HG02884 (cell line): ENCODE data around the gene C3.

Experiments
- ATAC-seq: cut with Tn5 transposase; IDR thresholded peaks from one replicate; pipeline ENCODE4 v1.9.1; 2021; ENCODE audit warnings: mild to moderate bottlenecking, moderate library complexity; ENCODE audit not compliant: unreplicated experiment

C3 gene

DNA sequence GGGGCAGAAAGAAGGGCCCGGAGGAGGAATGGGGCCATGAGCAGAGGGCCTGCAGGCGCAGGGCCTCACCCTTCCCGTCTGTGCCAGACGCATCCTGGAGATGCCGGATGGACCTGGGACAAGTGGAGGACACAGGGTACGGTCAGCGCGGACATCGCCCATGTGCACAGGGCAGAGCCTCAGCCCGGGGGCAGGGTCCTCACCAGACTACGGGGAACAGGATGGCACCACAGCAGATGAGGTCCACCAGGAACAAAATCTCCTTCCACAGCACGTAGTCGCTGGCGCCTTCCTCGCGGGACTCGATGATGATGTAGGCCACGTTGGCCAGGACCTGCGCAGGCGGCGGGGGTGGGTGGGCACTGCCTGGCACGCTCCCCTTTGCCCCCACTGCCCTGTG, 11.4 kb upstream of the C3 start:
- ATAC-seq = no peak

DNA sequence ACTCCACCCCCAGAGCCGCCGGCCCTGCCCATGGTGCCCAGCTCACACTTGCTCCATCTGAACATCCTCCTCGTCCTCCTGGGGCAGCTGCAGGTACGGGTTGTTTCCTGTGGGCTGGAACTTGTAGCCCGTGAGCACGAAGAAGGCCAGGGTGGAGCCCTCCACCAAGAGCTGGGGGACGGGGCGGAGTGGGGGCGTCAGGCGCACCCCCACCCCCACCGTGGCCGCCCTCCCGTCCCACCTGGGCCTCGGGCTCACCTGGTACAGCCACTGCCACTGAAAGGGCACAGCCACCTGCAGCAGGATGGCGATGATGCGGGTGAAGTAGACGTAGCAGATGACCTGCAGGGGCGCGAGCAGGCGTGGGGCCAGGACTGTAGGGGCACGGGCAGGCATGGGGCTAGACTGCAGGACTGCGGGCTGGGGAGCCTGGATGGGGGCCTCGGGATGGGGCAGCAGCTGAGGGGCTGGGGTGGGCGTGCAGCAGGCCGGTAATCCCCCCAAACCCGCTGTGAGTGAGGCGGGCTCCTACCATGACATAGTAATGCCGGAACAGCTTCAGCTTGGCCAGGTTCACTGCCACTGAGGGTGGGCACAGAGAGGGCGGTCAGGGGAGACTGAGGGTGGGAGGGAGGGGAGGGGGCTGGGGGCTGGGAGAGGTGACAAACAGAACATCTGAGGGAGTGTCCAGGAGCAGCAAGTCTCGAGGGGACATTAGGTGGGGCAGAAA, 10.7 kb upstream of the C3 start:
- no peak for ATAC-seq

DNA sequence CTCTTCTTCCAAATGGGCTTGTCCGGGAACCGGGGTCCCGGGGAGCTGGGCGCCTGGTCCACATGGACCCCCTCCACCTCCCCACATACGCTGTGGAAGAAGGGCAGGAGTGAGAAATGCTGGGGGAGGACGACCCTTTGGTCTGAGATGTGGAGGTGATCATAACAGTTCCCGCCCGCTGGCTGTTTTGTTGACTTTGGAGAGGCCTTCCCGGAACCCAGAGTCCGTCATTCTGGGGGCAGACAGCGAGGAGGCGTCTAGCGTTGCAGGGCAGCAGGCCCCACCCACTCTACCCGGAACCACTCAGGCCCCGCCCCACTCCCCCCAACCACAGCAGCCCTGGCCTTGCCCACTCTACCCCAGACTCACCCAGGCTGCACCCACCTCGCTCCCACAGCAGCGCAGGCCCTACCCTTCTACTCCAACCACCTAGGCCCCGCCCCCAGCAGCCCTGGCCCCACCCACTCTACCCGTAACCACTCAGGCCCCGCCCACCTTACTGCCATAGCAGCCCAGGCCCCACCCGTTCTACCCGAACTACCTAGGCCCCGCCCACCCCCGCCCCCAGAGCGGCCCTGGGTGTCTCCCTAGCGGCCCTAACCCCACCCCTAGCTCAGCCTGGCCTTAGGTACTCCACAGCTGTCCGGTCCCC, 9.8 kb upstream of the C3 start:
- ATAC-seq = no peak

DNA sequence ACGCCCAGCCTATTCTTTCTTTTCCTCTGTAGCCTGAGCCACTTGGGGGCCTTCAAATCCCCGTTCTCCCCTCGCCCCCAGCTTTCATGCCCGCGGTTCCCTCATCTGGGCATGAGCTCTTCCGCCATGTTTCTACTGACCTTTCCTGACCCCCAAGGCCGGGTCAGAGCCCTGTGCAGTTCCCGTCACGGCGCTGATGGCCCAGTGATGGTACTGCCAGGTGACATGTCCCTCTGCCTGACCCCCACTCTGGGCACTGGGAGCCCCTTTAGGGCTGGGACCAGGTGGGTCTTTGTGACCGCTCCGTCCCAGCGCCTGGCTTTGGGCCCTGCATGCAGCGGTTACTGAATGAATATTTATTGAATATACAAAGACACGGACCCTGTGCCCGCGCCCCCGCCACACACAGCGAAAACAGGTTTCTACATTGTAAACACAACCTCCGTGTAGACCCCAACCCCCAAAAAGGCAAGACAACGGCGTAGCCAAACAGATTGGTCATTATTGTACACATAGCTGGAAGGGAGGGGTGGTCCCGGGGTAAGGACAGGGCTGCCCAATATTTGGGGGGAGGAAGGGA, 9.2 kb upstream of the C3 start:
- ATAC-seq = no peak

DNA sequence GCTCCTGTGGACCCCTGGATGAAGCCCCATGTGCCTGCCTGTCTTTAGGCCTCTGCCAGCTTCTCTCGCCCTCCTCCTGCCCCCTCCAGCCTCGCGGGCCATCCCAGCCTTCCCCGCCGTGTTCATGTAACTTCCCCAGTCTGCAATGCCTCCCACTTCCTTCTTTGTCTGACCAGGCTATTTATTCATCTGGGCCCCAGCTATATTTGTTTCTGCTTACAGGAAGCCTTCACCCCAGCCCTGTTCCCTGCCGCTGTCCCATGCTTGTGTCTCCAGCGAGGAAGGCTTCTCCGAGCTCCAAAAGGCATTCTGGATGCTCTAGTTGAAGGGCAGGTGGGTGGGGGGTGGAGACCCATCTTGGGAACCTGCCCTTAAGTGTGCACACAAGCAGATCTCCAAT, 7.9 kb upstream of the C3 start:
- no peak for ATAC-seq

DNA sequence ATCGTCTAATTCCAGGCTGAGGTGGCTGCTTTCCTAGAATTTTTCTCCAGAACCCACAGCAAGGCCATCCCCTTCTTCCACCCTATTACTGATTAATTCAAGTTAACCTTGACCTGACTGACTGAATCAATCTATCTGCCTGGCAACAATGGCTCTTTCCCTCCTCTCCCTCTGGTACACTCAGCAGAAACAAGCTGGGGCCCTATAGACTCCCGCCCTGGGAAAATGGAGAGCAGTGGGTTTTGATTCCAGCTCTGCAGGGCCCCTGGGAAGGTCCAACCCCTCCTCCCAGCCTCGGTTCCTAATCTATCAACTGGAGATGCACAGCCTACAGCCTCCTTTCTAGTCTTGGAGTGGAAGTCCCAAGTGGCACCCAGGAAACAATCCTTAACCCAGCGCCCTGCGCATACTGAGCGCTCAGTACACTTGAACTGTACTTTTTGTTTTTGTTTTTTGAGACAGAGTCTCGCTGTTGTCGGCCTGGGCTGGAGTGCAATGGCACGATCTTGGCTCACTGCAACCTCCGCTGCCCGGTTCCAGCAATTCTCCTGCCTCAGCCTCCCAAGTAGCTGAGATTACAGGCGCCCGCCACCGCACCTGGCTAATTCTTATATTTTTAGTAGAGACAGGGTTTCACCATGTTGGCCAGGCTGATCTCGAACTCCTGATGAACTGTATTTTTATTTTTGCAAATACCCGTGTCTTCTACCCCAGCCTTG, 5.2 kb upstream of the C3 start:
- no peak for ATAC-seq

DNA sequence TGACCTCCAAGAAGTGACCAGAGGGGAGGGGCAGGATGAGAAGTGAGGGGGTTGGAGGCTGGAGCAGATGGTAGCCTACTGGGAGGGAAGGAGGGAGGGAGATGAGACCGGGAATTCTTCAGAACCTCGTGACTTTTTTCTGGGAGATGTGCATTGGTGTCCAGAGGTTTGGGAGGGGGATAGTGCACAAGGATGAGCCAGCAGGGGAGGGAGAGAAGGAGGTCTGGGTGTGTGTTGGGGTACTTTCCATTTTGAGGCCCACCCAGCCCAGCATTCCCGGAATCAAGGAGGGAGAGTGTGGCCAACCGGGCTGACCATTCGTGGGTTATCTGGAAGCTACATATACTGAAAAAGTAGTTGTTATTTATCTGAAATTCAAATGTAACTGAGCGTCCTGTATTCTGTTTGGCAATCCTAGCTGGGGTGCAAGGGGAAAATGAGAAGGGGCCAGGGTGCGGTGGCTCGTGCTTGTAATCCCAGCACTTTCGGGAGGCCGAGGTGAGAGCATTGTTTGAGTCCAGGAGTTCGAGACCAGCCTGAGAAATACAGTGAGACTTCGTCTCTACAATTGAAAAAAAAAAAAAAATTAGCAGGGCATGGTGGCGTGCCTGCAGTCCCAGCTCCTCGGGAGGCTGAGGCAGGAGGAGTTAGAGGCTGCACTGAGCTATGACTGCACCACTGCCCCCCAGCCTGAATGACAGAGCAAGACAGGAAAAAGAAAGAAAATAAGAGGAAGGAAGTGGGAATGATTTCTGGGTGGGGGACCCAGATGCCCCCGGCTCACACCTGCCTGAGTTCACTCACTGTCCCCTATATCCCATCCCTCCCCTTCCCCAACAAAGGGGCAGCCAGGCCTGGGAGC, 4.4 kb upstream of the C3 start:
- ATAC-seq = no peak

DNA sequence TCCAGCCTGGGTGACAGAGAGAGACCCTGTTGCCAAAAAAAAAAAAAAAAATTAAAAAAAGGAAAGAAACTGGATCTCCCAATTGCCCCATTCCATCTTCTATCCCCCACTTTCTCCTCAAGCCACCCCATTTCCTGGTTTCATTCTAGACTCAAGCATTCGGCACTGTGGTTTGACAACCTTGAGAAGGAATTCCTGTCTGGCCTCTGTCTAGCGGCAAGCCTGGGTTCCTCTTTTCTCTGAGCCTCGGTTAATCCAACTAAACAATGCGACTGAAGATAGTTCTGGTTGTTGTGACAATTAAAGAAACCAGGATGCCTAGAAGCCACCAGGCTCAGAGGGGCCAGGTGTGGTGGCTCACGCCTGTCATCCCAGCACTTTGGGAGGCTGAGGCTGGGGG, 3.3 kb upstream of the C3 start:
- no peak for ATAC-seq

DNA sequence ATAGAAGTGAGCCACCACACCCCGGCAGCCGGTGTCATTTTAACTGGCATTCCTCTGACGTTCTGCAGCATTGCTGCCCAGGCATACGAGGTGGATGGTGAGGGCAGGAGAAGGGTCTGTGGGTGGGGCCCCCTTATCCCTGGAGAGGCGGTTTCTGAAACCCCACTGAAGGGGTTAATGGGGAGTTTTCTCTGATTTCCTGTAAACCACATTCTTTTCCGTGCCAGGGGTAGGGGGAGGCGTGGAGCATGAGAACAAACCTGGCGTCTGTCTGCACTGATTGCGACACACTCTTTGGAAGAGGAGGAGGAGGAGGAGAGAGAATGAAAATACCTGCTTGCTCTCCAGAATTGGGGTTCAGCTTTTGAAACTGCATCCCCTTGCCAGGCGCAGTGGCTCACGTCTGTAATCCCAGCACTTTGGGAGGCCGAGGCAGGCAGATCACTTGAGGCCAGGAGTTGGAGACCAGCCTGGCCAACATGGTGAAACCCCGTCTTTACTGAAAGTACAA, 2.7 kb upstream of the C3 start:
- no peak for ATAC-seq

DNA sequence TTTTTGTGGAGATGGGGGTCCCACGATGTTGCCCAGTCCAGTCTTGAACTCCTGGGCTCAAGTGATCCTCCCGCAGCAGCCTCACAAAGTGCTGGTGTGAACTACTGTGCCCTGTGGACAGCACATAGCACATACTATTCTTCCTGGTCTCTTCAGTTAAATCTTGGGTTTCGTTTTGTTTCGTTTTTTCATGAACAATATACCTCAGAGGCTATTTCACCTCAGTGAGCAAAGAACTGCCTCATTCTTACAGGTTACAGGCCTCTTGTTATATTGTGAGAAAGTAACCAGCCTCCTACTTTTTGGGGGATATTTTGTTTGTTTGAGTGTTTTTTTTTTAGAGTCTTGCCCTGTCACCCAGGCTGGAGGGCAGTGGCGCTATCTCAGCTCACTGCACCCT, 1.3 kb upstream of the C3 start:
- ATAC-seq = no peak

DNA sequence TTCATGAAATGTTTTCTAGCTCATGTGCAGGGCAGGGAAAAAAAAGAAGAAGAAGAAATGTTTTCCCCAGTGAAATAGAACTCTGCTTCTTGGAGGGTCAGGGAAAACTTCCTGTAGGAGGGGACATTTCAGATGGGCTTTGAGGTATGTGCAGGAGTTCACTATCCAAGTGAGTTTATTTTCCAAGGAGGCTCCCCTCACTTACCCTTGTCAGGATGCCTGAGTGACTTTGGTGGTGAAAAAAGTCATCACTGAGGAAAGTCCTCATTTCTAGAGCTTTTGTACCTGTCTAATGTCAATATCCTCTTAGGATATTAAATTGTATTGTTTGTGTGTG, 656 bp upstream of the C3 start:
- no peak for ATAC-seq

DNA sequence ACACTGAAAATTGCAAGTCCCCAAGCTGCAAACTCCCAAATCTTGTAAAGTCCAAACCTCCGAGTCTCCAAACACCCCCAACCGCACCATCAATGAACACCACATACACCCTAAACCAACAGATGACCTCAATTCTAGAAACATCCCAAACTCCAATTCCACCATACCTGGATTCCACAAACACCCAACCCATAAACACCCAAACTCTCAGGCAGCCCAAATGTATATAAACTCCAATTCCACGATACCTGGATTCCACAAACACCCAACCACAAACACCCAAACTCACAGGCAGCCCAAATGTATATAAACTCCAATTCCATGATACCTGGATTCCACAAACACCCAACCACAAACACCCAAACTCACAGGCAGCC, 470 bp downstream of the C3 start:
- ATAC-seq = no peak

DNA sequence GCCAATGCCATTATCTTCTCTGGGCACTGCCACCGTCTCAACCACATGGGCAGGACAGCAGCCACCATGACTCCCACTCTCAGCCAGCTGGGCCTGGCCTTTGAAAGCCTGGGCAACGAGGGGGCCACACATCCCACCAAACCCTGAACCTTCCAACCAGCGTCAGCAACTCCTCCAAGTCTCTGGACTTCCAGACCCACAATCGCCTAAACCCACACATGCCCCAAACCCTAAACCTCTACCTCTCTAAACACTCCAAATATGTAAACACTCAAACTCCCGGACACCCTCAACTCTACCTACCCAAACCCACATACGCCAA, 949 bp downstream of the C3 start:
- no peak for ATAC-seq

DNA sequence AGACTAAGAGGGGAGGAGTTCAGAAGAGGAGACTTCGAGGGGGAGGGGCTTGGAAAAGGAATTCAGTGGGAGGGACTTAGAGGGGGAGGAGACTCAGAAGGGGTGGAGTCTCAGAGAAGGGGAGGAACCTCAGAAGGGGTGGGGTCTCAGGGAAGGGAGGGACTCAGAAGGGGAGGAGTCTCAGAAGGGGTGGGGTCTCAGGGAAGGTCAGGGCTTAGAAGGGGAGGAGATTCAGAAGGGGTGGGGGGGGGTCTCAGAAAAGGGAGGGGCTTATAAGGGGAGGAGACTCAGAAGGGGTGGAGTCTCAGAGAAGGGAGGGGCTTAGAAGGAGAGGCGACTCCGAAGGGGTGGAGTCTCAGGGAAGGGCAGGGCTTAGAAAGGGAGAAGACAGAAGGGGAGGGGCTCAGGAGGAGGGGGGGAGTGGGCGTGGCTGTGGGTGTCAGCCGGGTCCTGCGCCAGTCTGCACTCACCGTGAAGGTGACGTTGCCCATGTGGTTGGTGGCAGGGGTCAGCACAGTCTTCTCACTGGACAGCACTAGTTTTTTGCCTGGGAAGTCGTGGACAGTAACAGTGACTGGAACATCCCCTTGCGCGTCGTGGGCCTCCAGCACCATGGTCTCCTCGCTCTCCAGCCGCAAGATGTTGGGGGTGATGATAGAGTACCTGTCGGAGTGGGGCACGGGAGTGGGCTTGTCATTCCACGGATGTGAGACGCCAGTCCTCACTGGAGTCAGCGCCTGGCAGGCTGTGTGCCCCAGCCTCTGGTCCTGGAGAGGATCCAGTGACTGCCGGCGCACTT, 1.5 kb downstream of the C3 start:
- ATAC-seq = no peak

DNA sequence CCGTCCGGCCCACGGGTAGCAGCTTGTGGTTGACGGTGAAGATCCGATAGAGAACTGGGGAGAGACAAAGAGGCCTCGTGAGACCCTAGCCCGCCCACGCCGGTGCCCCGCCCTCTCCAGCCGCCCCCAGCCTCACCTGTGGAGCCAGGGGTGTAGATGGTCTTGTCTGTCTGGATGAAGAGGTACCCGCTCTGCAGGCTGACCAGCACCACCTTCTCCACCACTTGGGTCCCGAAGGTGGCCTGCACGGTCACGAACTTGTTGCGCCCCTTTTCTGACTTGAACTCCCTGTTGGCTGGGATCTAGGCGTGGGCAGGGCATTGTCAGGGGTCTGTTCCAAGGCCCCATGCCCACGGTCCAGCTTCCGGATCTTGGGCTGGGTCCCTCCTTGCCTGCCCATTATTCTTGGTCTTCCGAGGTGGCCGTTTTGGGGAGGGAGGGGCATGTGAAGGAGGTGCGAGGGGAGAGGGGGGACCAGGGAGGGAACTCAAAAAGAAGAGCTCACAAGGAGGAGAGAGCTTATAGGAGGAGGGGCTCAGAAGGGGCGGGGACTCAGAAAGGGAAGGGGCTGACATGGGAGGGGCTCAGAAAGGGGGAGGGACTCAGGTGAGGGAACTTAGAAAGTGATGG, 2.2 kb downstream of the C3 start:
- ATAC-seq = no peak

DNA sequence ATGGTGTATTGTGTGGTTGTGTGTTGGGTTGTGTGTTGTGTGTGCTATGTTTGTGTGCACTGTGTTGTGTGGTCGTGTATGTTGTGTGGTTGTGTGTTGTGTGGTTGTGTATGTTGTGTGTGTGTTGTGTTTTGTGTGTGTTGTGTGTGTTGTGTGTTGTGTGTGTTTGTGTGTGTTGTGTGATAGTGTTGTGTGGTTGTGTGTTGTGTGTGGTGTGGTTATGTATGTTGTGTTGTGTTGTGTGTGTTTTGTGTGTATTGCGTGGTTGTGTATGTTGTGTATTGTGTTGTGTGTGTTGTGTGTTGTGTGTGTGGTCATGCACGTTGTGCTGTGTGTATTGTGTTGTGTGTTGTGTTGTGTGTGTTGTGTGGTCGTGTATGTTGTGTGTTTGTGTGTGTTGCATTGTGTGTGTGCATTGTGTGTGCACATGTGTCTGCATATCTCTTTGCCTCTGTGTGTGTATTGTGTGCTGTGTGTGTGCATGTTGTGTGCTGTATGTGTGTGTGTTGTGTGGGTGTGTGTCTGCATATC, 2.9 kb downstream of the C3 start:
- no peak for ATAC-seq

DNA sequence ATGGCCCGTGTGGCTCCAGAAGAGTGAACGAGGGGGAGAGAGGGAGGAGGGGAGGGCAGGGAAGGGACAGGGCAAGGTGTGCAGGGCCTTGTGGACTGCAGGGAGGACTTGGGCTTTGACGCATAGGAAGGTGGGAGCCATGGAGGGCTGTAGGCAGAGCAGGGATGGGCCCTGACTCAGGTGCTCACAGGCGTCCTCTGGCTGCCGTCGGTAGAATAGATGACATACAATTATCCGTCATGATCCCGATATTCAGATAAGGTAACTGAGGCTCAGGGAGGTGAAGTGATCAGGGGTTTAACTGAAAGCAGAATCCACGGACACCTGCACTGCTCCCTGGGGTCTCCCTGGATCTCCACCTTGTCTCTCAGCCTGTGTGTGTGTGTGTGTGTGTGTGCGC, 3.4 kb downstream of the C3 start:
- no peak for ATAC-seq

DNA sequence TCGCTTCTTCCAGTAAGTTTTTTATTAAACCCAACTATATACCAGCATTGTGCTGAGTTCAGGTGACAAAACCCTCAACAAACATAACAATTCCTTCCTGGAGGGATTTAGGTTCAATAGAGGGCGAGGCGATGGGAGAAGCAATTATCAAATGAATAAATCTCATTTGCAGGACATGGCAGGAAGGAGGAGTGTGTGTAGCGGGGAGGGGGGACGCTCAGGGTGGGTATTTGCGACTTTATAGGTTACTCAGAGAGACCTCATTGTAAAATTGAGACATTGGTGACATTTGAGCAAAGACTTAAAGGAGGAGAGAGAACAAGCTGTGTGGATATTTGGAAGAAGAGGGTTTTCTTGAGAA, 3.9 kb downstream of the C3 start:
- ATAC-seq = no peak

DNA sequence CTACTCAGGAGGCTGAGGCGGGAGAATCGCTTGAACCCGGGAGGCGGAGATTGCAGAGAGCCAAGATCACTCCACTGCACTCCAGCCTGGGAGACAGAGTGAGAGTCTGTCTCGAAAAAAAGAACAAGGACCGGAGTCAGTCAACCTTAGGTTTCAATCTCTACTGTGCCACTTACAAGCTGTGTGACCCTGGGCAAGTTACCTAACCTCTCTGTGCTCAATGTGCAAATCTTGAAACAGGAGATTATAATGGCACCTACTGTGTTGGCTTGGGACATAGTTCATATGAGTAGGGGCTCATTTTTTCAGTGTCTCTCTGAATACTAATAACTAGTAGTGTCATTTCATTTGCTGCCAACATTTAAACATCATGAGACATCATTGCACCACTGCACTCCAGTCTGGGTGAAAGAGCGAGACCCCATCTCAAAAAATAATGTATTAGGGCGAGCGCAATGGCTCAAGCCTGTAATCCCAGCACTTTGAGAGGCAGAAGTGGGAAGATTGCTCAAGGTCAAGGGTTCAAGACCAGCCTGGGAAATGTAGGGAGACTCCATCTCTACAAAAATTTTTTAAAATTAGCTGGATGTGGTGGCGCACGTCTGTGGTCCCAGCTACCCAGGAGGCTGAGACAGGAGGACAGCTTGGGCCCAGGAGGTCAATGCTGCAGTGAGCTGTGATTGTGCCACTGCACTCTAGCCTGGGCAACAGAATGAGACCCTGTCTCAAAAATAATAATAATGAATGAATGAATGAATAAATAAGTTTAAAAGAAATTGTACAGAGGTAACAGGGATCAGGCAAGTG, 5.5 kb downstream of the C3 start:
- no peak for ATAC-seq
